PFSK-1 (cell line): Measurements from ENCODE around the gene ERCC8. TPM values are rescaled to one million over a fixed set of nuclear protein-coding genes. Genes with fewer than 3 reads are reported as not detected.

ENCODE experiments used
- FOXP2 ChIP-seq: optimal IDR thresholded peaks from 2 replicates; pipeline ENCODE3; 2011; ENCODE audit warnings: borderline replicate concordance, control low read depth, inconsistent platforms; ENCODE audit not compliant: insufficient read depth; ENCODE audit errors: extremely low read length, extremely low read depth
- POLR2AphosphoS5 ChIP-seq: IDR thresholded peaks from 2 replicates; pipeline ENCODE4 v1.6.1; 2012; ENCODE audit warnings: low read depth, mild to moderate bottlenecking, control low read depth, low read length, moderate library complexity
- REST ChIP-seq, 2 experiments: IDR thresholded peaks; 2 replicates each; pipeline versions ENCODE4 v1.6.1 to v1.8.0; 2011 to 2012; ENCODE audit warnings: low read depth in 2 of 2, low read length in 2 of 2, control low read depth in 1 of 2, inconsistent platforms in 1 of 2, mild to moderate bottlenecking in 1 of 2, moderate library complexity in 1 of 2; ENCODE audit not compliant: insufficient read depth in 1 of 2
- SIN3A ChIP-seq: IDR thresholded peaks from 2 replicates; pipeline ENCODE4 v1.6.1; 2012; ENCODE audit warnings: mild to moderate bottlenecking, low read length, moderate library complexity, borderline replicate concordance; ENCODE audit not compliant: insufficient read depth
- TAF1 ChIP-seq: IDR thresholded peaks from 2 replicates; pipeline ENCODE4 v1.6.1; 2012; ENCODE audit warnings: low read length, control low read depth, borderline replicate concordance; ENCODE audit not compliant: insufficient read depth
- polyA plus RNA-seq: library from polyadenylated mRNA; unstranded; fragments of >200 nt; gene quantifications from one replicate; pipeline ENCODE4 v1.2.1, GENCODE V29; 2012; ENCODE audit warnings: low read depth, missing spikeins; ENCODE audit not compliant: insufficient read length

The ERCC8 gene, protein sequence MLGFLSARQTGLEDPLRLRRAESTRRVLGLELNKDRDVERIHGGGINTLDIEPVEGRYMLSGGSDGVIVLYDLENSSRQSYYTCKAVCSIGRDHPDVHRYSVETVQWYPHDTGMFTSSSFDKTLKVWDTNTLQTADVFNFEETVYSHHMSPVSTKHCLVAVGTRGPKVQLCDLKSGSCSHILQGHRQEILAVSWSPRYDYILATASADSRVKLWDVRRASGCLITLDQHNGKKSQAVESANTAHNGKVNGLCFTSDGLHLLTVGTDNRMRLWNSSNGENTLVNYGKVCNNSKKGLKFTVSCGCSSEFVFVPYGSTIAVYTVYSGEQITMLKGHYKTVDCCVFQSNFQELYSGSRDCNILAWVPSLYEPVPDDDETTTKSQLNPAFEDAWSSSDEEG
- 9.0 TPM for polyA plus RNA-seq

DNA sequence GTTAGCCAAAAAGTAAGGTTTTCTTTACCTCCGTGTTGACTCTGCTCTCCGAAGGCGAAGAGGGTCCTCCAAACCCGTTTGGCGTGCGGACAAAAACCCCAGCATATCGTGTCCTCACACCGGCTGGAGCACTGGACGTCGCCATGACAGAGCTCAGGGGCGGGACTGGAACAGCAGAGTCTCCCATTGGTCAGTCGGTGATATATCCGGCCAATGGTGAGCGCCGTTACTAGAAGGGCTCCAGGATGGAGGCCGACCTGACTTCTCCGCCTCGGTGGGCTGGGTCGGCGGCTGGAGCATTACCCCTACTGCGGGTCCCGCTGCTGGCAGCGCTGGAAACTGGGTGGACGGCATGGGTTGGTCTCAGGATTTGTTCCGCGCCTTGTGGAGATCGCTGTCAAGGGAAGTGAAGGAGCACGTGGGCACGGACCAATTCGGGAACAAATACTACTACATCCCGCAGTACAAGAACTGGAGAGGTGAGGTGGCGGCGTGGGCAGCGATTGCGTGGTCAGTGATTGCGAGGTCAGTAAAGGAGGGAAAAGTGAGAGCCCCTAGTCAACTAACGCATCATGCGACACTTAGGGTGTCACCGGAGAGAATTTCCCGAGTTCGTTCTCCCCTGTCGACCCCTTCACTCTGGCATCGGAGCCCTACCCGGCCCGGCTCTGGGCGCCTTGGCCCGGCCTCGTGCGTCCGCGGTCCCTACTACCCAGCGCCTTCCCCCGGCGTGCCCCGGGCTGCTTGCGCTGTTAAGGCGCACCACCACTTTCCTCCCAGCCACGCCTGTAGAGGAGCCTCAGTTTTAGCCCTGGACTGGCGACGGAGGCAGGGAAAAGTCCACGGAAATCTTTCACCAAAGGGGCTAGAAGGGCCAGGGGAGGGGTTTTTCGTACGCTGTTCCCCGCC is at the start of gene ERCC8, which contains the start of gene NDUFAF2:
Gene ERCC8, minus strand, starts transcription at position 167 of the 909 bp plus-strand sequence. Its CDS starts 62 bp downstream, at position 105.
Gene NDUFAF2, plus strand, starts transcription at position 302 of the 909 bp plus-strand sequence. Its CDS starts 51 bp downstream, at position 353.
- peak; percentile 79 for TF ChIP-seq POLR2AphosphoS5
- TF ChIP-seq TAF1: peak; percentile 85; the same call in 1 of the 2 replicates
- no peak for TF ChIP-seq FOXP2

GRCh38 chr5:60993875-60994571 is 49.2 kb upstream of the ERCC8 start:
- no peak for TF ChIP-seq SIN3A
- no peak for TF ChIP-seq FOXP2
- no peak for TF ChIP-seq TAF1
- no peak for TF ChIP-seq POLR2AphosphoS5
- no peak for TF ChIP-seq REST (IDR thresholded peaks at IDR 0.05; ENCODE audit: insufficient read depth in 1 of 2, low read depth in 2 of 2, low read length in 2 of 2)

DNA sequence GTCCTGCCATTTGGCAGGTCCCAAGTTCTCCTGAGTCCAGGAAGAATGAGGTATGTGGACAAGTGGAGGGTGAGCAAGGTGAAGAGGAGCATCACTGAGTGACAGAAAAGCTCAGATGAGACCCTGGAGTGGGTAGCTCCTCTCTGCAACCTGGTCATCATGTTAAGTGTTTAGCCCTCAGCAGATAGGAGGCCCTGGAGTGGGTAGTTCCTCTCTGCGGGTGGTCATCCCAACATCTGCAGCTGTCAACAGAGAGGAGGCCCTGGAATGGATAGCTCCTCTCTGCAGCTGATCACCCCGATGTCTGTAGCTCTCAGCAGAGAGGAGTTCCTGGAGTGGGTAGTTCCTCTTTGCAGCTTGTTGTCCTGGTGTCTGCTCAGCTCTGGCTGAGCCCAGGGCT is 48.6 kb upstream of the ERCC8 start:
- TF ChIP-seq REST (IDR thresholded peaks at IDR 0.05; ENCODE audit: insufficient read depth in 1 of 2, low read depth in 2 of 2, low read length in 2 of 2) (no peak), TAF1 (no peak), POLR2AphosphoS5 (no peak), FOXP2 (no peak), SIN3A (no peak)

- TF ChIP-seq POLR2AphosphoS5 (no peak), FOXP2 (no peak), SIN3A (no peak), REST (IDR thresholded peaks at IDR 0.05; ENCODE audit: insufficient read depth in 1 of 2, low read depth in 2 of 2, low read length in 2 of 2) (no peak), TAF1 (no peak)
These were observed 48.0 kb upstream of the ERCC8 start for GRCh38 chr5:60992871-60993270.

GRCh38 chr5:60989790-60990189 is 44.9 kb upstream of the ERCC8 start:
- TF ChIP-seq FOXP2: no peak
